ENCODE results near the gene ST6GALNAC3.
"Not testable (repeated sequence)": the region's sequence is repeated elsewhere in the genome, so short reads cannot be mapped to it uniquely, and the experiment has no call there.

The ST6GALNAC3 gene

GRCh38 chr1:76291191-76291590 lies 216.6 kb downstream of the ST6GALNAC3 start:
- DNase-seq = no peak

GRCh38 chr1:76291737-76292136 lies 217.2 kb downstream of the ST6GALNAC3 start:
- DNase-seq = no peak

- no peak for DNase-seq
These were observed 218.1 kb downstream of the ST6GALNAC3 start for GRCh38 chr1:76292418-76293184.

- DNase-seq = no peak
These were observed 219.3 kb downstream of the ST6GALNAC3 start for GRCh38 chr1:76293831-76294230.

GRCh38 chr1:76294482-76295194 lies 220.1 kb downstream of the ST6GALNAC3 start:
- no peak for DNase-seq

- DNase-seq = no peak
These were observed 223.9 kb downstream of the ST6GALNAC3 start for GRCh38 chr1:76298399-76298798.

GRCh38 chr1:76299036-76299435 lies 224.5 kb downstream of the ST6GALNAC3 start:
- no peak for DNase-seq

- no peak for DNase-seq
These were observed 226.0 kb downstream of the ST6GALNAC3 start for GRCh38 chr1:76300556-76300955.

- no peak for DNase-seq
These were observed 228.3 kb downstream of the ST6GALNAC3 start for GRCh38 chr1:76302711-76303339.

GRCh38 chr1:76303340-76303717 lies 228.8 kb downstream of the ST6GALNAC3 start:
- no peak for DNase-seq

GRCh38 chr1:76313304-76313703 lies 238.8 kb downstream of the ST6GALNAC3 start:
- no peak for DNase-seq

GRCh38 chr1:76314730-76315129 lies 240.2 kb downstream of the ST6GALNAC3 start:
- no peak for DNase-seq

GRCh38 chr1:76317299-76317900 lies 242.9 kb downstream of the ST6GALNAC3 start:
- no peak for DNase-seq

GRCh38 chr1:76330991-76331603 lies 256.6 kb downstream of the ST6GALNAC3 start:
- peak; percentile 63 to 75 (median 70) for DNase-seq

- DNase-seq = no peak
These were observed 261.3 kb downstream of the ST6GALNAC3 start for GRCh38 chr1:76335882-76336281.

- DNase-seq = no peak
These were observed 262.4 kb downstream of the ST6GALNAC3 start for GRCh38 chr1:76336931-76337371.

- DNase-seq = no peak
These were observed 263.1 kb downstream of the ST6GALNAC3 start for GRCh38 chr1:76337542-76338219.

GRCh38 chr1:76340056-76340455 lies 265.5 kb downstream of the ST6GALNAC3 start:
- no peak for DNase-seq

GRCh38 chr1:76341816-76342215 lies 267.3 kb downstream of the ST6GALNAC3 start:
- DNase-seq = not testable (repeated sequence)

- no peak for DNase-seq
These were observed 268.8 kb downstream of the ST6GALNAC3 start for GRCh38 chr1:76343356-76343755.

GRCh38 chr1:76351655-76352054 lies 277.1 kb downstream of the ST6GALNAC3 start:
- DNase-seq = no peak

- no peak for DNase-seq
These were observed 278.3 kb downstream of the ST6GALNAC3 start for GRCh38 chr1:76352741-76353435.
